Measurements from ENCODE around the gene WDFY3. TPM values are rescaled to one million over a fixed set of nuclear protein-coding genes. Genes with fewer than 3 reads are reported as not detected.
A peak's percentile ranks its signal among the peaks of the same experiment; 100 is the strongest.

WDFY3 gene
- total RNA-seq, 4 donors from 2014 or later: 79.2 to 244 (median 119) TPM

GRCh38 chr4:84967243-84967690 lies 777 bp upstream of the WDFY3 start:
- H3K27me3 ChIP-seq: no peaks in the 10 kb centered on the region
- no peaks in the 10 kb centered on the region for H3K9me3 ChIP-seq
- H3K4me3 ChIP-seq: peak overlapping the region; percentile 68
- H3K4me1 ChIP-seq: peaks cover 26% of the 10 kb centered on the region
- H3K27ac ChIP-seq: peak overlapping the region; percentile 97
- no peak for DNase-seq (ENCODE audit: low spot score in 2 of 2)
- 2% methylated on average over 7 of the region's 7 CpGs for WGBS
- TF ChIP-seq POLR2A (IDR thresholded peaks at IDR 0.05): no peak
- TF ChIP-seq POLR2AphosphoS5 (IDR thresholded peaks at IDR 0.05): peak in 1 of 3 donors; percentile 3
- no peaks in the 10 kb centered on the region for H3K36me3 ChIP-seq

DNA sequence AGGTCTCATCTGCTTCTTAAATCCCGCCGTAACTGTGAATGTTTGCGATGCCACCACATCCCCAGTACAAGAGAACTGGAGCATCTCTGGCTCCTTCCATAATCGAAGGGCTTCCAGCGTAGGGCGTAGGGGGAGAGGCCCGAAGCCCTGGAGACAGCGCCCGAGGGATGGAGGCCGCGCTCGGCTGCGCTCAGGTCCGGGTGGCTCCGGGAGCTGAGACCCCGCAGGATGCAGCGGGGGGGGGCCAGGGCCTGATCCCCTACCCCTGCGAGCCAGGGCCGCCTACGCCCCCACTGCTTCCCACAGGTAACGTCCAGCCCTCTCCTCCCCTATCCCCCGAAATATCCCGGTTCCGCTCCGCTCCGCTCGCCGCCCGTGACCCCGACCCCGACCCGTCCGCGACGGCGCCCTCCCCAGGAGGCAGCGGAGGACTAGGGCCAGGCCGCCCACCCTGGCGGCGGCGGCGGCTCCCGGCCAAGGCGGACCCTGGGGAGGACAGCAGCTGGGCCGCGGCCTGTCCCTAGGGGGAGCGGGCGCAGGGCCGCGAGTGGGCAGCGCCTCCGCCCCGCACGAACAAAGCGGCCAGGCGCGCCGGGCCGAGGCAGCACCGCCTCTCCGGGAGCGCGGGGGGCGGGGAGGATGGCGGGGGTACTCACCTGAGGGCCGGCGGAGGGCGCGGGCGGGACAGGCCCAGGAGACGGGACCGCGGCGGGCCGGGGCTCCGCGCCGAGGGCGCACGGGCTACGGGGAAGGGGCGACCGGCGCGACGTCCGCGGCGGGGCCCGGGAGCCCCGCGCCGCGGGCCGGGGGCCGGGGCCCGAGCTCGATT lies 723 bp downstream of the WDFY3 start:
- Histone ChIP-seq H3K4me1 (peaks cover 31% of the 10 kb centered on the region), H3K4me3 (peak overlapping the region; percentile 68), H3K36me3 (no peaks in the 10 kb centered on the region), H3K9me3 (no peaks in the 10 kb centered on the region), H3K27ac (peak overlapping the region; percentile 97), H3K27me3 (no peaks in the 10 kb centered on the region)
- WGBS: 0% methylated on average over 5 of the region's 98 CpGs
- DNase-seq (ENCODE audit: low spot score in 2 of 2): peak; percentile 71 to 79
- TF ChIP-seq, protein P1, sequence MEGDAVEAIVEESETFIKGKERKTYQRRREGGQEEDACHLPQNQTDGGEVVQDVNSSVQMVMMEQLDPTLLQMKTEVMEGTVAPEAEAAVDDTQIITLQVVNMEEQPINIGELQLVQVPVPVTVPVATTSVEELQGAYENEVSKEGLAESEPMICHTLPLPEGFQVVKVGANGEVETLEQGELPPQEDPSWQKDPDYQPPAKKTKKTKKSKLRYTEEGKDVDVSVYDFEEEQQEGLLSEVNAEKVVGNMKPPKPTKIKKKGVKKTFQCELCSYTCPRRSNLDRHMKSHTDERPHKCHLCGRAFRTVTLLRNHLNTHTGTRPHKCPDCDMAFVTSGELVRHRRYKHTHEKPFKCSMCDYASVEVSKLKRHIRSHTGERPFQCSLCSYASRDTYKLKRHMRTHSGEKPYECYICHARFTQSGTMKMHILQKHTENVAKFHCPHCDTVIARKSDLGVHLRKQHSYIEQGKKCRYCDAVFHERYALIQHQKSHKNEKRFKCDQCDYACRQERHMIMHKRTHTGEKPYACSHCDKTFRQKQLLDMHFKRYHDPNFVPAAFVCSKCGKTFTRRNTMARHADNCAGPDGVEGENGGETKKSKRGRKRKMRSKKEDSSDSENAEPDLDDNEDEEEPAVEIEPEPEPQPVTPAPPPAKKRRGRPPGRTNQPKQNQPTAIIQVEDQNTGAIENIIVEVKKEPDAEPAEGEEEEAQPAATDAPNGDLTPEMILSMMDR (IDR thresholded peaks at IDR 0.05): no peak
- TF ChIP-seq EP300 (IDR thresholded peaks at IDR 0.05): no peak
- TF ChIP-seq POLR2AphosphoS5 (IDR thresholded peaks at IDR 0.05): no peak
- TF ChIP-seq POLR2A (IDR thresholded peaks at IDR 0.05): no peak

DNA sequence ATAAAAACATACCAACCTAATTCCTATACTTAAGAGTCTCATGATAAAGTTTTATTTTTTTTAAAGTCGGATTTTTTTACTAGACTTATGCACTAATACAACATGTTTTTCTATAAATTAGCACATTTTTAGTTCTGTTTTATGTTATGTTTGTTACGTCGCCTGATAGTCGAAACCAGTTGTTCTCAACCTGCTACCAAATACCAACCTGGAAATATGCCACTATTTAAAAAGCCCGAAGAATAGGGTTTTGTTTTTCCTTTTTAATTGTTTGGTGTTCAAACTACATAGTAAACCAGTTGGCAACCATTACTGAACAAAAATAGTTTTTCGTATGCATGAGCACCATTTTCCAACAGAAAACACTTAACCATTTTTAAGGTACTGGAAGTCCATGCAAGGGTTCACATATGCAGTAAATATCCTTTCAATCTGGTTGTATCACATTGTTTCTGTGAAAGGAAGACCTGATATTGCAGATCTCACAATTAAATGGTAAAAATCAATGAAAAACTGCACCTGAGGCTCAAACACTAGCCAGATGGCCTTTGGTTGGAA lies 1.4 kb downstream of the WDFY3 start:
- TF ChIP-seq EP300 (IDR thresholded peaks at IDR 0.05) (no peak), POLR2A (IDR thresholded peaks at IDR 0.05) (no peak), POLR2AphosphoS5 (IDR thresholded peaks at IDR 0.05) (no peak)
- TF ChIP-seq, protein P1 (IDR thresholded peaks at IDR 0.05): no peak
- no peak for DNase-seq (ENCODE audit: low spot score in 2 of 2)
- Histone ChIP-seq H3K36me3 (no peaks in the 10 kb centered on the region), H3K4me3 (peak overlapping the region; percentile 68), H3K27me3 (no peaks in the 10 kb centered on the region), H3K4me1 (peaks cover 31% of the 10 kb centered on the region), H3K9me3 (no peaks in the 10 kb centered on the region), H3K27ac (peak overlapping the region; percentile 97)
- 41% methylated on average over 6 of the region's 6 CpGs for WGBS

DNA sequence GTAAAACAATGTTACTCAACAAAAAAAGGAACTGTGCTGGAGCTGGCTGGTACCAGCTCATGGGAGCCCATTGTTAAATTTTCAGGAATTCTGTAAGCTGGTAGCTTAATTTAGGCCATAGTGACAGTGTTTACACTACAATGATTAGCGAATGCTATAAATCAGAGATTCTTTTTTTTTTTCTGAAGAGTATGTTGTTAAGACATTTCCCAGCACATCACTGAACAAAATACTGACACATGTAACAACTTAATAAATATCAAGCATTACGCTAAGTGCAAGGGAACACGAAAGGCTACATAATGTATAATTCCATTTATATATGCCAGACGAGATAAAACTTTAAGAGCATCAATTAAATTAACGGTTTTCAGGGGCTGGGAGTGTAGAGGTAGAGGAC lies 4.4 kb downstream of the WDFY3 start:
- Histone ChIP-seq H3K9me3 (no peaks in the 10 kb centered on the region), H3K27me3 (no peaks in the 10 kb centered on the region), H3K4me1 (peaks cover 32% of the 10 kb centered on the region), H3K36me3 (no peaks in the 10 kb centered on the region), H3K4me3 (no peak overlapping the region), H3K27ac (no peak overlapping the region)
- DNase-seq (ENCODE audit: low spot score in 2 of 2): no peak
- WGBS: 88% methylated on average over 5 of the region's 5 CpGs
- no peak for TF ChIP-seq EP300 (IDR thresholded peaks at IDR 0.05)

DNA sequence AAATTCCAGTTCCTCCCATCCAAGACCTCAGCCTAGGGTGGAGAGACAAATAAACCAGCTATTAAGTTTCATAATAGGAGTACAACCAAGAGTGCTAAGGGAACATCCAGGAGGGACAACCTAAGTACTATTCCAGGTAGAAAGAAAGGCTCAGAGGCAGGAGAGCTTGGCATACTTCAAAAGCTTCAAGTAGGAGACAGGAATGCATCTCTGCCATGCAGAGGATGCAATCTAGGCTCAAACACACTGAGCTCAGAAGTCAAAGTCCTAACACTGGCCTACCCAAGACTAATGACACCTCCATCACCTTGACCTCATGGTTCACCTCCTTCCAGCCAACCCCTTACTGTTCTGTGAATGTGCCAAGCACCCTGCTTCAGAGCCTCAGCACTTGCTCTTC lies 8.1 kb downstream of the WDFY3 start:
- Histone ChIP-seq H3K36me3 (no peaks in the 10 kb centered on the region), H3K27ac (no peak overlapping the region), H3K4me3 (no peak overlapping the region), H3K9me3 (no peaks in the 10 kb centered on the region), H3K4me1 (peaks cover 37% of the 10 kb centered on the region), H3K27me3 (no peaks in the 10 kb centered on the region)
- no peak for DNase-seq (ENCODE audit: low spot score in 2 of 2)
- TF ChIP-seq, protein P1 (IDR thresholded peaks at IDR 0.05): no peak
- TF ChIP-seq EP300 (IDR thresholded peaks at IDR 0.05) (no peak), POLR2A (IDR thresholded peaks at IDR 0.05) (no peak), POLR2AphosphoS5 (IDR thresholded peaks at IDR 0.05) (no peak)

All from suprapubic skin (tissue), 4 donors.